SU-DHL-6 (cell line): ENCODE results near the gene CCDC34.

ENCODE experiments used
- H2AFZ ChIP-seq: fragments of 200-600 bp; sonication (generic); 2 replicates; pipeline ENCODE4 v1.6.1; 2014; ENCODE audit warnings: low read depth, mild to moderate bottlenecking, moderate library complexity, mixed read lengths, antibody characterized with exemption, low read length; ENCODE audit not compliant: severe bottlenecking
- H3F3A ChIP-seq: fragments of 200-600 bp; shearing (Covaris generic); 2 replicates; pipeline ENCODE4 v1.6.0; 2016; ENCODE audit warnings: antibody characterized with exemption, mild to moderate bottlenecking; ENCODE audit not compliant: insufficient read depth
- H3K27ac ChIP-seq: fragments of 200-600 bp; sonication (generic); 2 replicates; pipeline ENCODE4 v1.5.1; 2016; ENCODE audit warnings: low read depth, mild to moderate bottlenecking, low read length, moderate library complexity, mixed read lengths
- H3K27me3 ChIP-seq: fragments of 200-600 bp; sonication (generic), shearing (Covaris generic); 2 replicates; pipeline ENCODE4 v1.6.0; 2014; ENCODE audit warnings: mild to moderate bottlenecking, low read length
- H3K36me3 ChIP-seq: fragments of 200-600 bp; sonication (generic); 2 replicates; pipeline ENCODE4 v1.6.1; 2014; ENCODE audit warnings: mild to moderate bottlenecking, low read length, mixed read lengths
- H3K4me2 ChIP-seq: fragments of 300-600, 200-600 bp; shearing (Covaris generic), sonication (generic); 2 replicates; pipeline ENCODE4 v1.6.0; 2014; ENCODE audit warnings: low read length, low read depth, mild to moderate bottlenecking; ENCODE audit not compliant: poor library complexity, severe bottlenecking
- H3K4me3 ChIP-seq: fragments of 200-600 bp; sonication (generic); 2 replicates; pipeline ENCODE4 v1.5.1; 2014; ENCODE audit warnings: antibody characterized with exemption, low read length, mild to moderate bottlenecking, mixed read lengths; ENCODE audit not compliant: insufficient read depth, poor library complexity, severe bottlenecking
- H3K79me2 ChIP-seq: fragments of 200-600 bp; sonication (generic); 2 replicates; pipeline ENCODE4 v1.6.1; 2014; ENCODE audit warnings: mild to moderate bottlenecking, low read length, moderate library complexity; ENCODE audit not compliant: insufficient read depth
- H3K9ac ChIP-seq: fragments of 200-600 bp; sonication (generic); 2 replicates; pipeline ENCODE4 v1.7.0; 2014; ENCODE audit warnings: mild to moderate bottlenecking, low read length
- H3K9me2 ChIP-seq: fragments of 200-600 bp; sonication (generic); replicated peaks from 2 replicates; pipeline ENCODE4 v1.6.1; 2014; ENCODE audit warnings: low read length; ENCODE audit not compliant: insufficient read depth
- H3K9me3 ChIP-seq: fragments of 200-600 bp; sonication (generic); 2 replicates; pipeline ENCODE4 v1.6.1; 2014; ENCODE audit warnings: low read length, mixed read lengths; ENCODE audit not compliant: insufficient read depth
- H4K20me1 ChIP-seq: fragments of 200-600 bp; sonication (generic); 2 replicates; pipeline ENCODE4 v1.6.1; 2014; ENCODE audit warnings: low read depth, mild to moderate bottlenecking, antibody characterized with exemption, low read length, moderate library complexity, mixed read lengths
- EZH2phosphoT487 ChIP-seq: fragments of 200-600 bp; sonication (generic), shearing (Covaris generic); conservative IDR thresholded peaks from 2 replicates; pipeline ENCODE4 v1.6.1; 2018; ENCODE audit warnings: mild to moderate bottlenecking, antibody characterized with exemption, low read length, moderate library complexity, mixed read lengths
- TF ChIP-seq, protein P1 (sequence below): fragments of 200-600 bp; sonication (generic); IDR thresholded peaks from one replicate; pipeline ENCODE4 v1.5.1; 2017; ENCODE audit warnings: antibody characterized with exemption, mild to moderate bottlenecking, low read length, moderate library complexity; ENCODE audit not compliant: insufficient read depth, poor library complexity, severe bottlenecking

The CCDC34 gene

GRCh38 chr11:27390318-27391295 lies 27.6 kb upstream of the CCDC34 start:
- Histone ChIP-seq H3K4me3 (no peak overlapping the region), H2AFZ (no peak overlapping the region), H3K9me2 (no peaks in the 10 kb centered on the region), H3F3A (no peaks in the 10 kb centered on the region), H4K20me1 (no peaks in the 10 kb centered on the region), H3K79me2 (no peaks in the 10 kb centered on the region), H3K36me3 (no peaks in the 10 kb centered on the region), H3K27ac (no peak overlapping the region), H3K9ac (no peak overlapping the region), H3K27me3 (no peaks in the 10 kb centered on the region), H3K9me3 (no peaks in the 10 kb centered on the region), H3K4me2 (no peak overlapping the region)
- TF ChIP-seq, protein P1, sequence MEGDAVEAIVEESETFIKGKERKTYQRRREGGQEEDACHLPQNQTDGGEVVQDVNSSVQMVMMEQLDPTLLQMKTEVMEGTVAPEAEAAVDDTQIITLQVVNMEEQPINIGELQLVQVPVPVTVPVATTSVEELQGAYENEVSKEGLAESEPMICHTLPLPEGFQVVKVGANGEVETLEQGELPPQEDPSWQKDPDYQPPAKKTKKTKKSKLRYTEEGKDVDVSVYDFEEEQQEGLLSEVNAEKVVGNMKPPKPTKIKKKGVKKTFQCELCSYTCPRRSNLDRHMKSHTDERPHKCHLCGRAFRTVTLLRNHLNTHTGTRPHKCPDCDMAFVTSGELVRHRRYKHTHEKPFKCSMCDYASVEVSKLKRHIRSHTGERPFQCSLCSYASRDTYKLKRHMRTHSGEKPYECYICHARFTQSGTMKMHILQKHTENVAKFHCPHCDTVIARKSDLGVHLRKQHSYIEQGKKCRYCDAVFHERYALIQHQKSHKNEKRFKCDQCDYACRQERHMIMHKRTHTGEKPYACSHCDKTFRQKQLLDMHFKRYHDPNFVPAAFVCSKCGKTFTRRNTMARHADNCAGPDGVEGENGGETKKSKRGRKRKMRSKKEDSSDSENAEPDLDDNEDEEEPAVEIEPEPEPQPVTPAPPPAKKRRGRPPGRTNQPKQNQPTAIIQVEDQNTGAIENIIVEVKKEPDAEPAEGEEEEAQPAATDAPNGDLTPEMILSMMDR, result no peak
- no peak for TF ChIP-seq EZH2phosphoT487

GRCh38 chr11:27388869-27389268 lies 25.9 kb upstream of the CCDC34 start:
- no peaks in the 10 kb centered on the region for H3K9me2 ChIP-seq
- no peaks in the 10 kb centered on the region for H3K36me3 ChIP-seq
- TF ChIP-seq, protein P1, result no peak
- TF ChIP-seq EZH2phosphoT487, result no peak
- no peak overlapping the region for H3K4me2 ChIP-seq
- H3K9ac ChIP-seq, result no peak overlapping the region
- H4K20me1 ChIP-seq, result no peaks in the 10 kb centered on the region
- no peak overlapping the region for H3K4me3 ChIP-seq
- H3K27ac ChIP-seq, result no peak overlapping the region
- no peaks in the 10 kb centered on the region for H3K9me3 ChIP-seq
- no peaks in the 10 kb centered on the region for H3K79me2 ChIP-seq
- no peak overlapping the region for H2AFZ ChIP-seq
- H3K27me3 ChIP-seq, result no peaks in the 10 kb centered on the region
- H3F3A ChIP-seq, result no peaks in the 10 kb centered on the region

- H3K9me3 ChIP-seq, result no peaks in the 10 kb centered on the region
- H3K9ac ChIP-seq, result no peak overlapping the region
- H3K27me3 ChIP-seq, result no peaks in the 10 kb centered on the region
- H4K20me1 ChIP-seq, result no peaks in the 10 kb centered on the region
- no peaks in the 10 kb centered on the region for H3K36me3 ChIP-seq
- no peak for TF ChIP-seq EZH2phosphoT487
- TF ChIP-seq, protein P1, result no peak
- H2AFZ ChIP-seq, result no peak overlapping the region
- H3K27ac ChIP-seq, result no peak overlapping the region
- H3F3A ChIP-seq, result no peaks in the 10 kb centered on the region
- H3K4me3 ChIP-seq, result no peak overlapping the region
- no peaks in the 10 kb centered on the region for H3K79me2 ChIP-seq
- no peak overlapping the region for H3K4me2 ChIP-seq
- H3K9me2 ChIP-seq, result no peaks in the 10 kb centered on the region
Observed at GRCh38 chr11:27388001-27388400, 25.0 kb upstream of the CCDC34 start.
